Mammary epithelial cell (primary cell): ENCODE data around the gene AOAH.

Source experiments
- CTCF ChIP-seq, 2 donors: IDR thresholded peaks in 1 of 2; conservative IDR thresholded peaks in 1 of 2; 2 replicates each; pipeline ENCODE4 v1.5.1; 2011 to 2012; ENCODE audit warnings: inconsistent platforms in 2 of 2, low read length in 2 of 2, mild to moderate bottlenecking in 2 of 2, control low read depth in 1 of 2, low read depth in 1 of 2; ENCODE audit not compliant: insufficient read depth in 1 of 2; ENCODE audit errors: extremely low read depth in 1 of 2
- EZH2 ChIP-seq: IDR thresholded peaks from 2 replicates; pipeline ENCODE4 v1.6.1; 2012; ENCODE audit warnings: low read length, inconsistent platforms, borderline replicate concordance

- no peak for TF ChIP-seq CTCF (conservative IDR thresholded peaks at IDR 0.05 in 1 of 2, IDR thresholded peaks at IDR 0.05 in 1 of 2; ENCODE audit: extremely low read depth in 1 of 2, insufficient read depth in 1 of 2, low read depth in 1 of 2, low read length in 2 of 2)
- no peak for TF ChIP-seq EZH2
Measured at GRCh38 chr7:36594445-36594844, 129.8 kb downstream of the AOAH start.
